ENCODE data around the gene SOS2. TPM values are rescaled to one million over a fixed set of nuclear protein-coding genes. Genes with fewer than 3 reads are reported as not detected.

The SOS2 gene
- total and polyA plus RNA-seq, 2 of the 4 experiments (the other 2 are of a cell fraction): 6.3 to 10.9 TPM

GRCh38 chr14:50093496-50093895 lies 137.9 kb downstream of the SOS2 start:
- ATAC-seq (ENCODE audit: low read depth): no peak
- Histone ChIP-seq H3K9ac (ENCODE audit: low read depth, low read length) (no peak overlapping the region), H3K4me3 (ENCODE audit: insufficient read depth, low read depth, low read length) (no peak overlapping the region), H4K91ac (ENCODE audit: insufficient read depth, low read depth, low read length) (no peak overlapping the region), H2BK15ac (ENCODE audit: low read depth, low read length) (no peak overlapping the region), H3K4me2 (ENCODE audit: low read depth, low read length) (no peak overlapping the region), H2AFZ (replicated peaks; ENCODE audit: low read length, poor library complexity) (no peak overlapping the region), H3K79me1 (ENCODE audit: low read depth in 1 of 2, low read length in 2 of 2) (no peaks in the 10 kb centered on the region), H3K27ac (ENCODE audit: insufficient read depth, low read length) (no peak overlapping the region), H4K20me1 (ENCODE audit: insufficient read depth, low read length) (no peaks in the 10 kb centered on the region), H3K9me1 (ENCODE audit: insufficient read depth, low read length) (no peaks in the 10 kb centered on the region), H2AK9ac (replicated peaks; ENCODE audit: low read depth, low read length, poor library complexity) (no peak overlapping the region), H4K5ac (ENCODE audit: low read depth, low read length) (no peak overlapping the region), H3K9me3 (ENCODE audit: control insufficient read depth, insufficient read depth, low read length) (no peaks in the 10 kb centered on the region), H2BK120ac (ENCODE audit: low read depth, low read length) (no peak overlapping the region), H3K4me1 (ENCODE audit: control insufficient read depth, insufficient read depth, low read length) (no peaks in the 10 kb centered on the region), H2BK5ac (ENCODE audit: low read depth, low read length, poor library complexity, severe bottlenecking) (no peak overlapping the region), H3K18ac (ENCODE audit: low read depth, low read length) (no peak overlapping the region), H3K56ac (ENCODE audit: extremely low read depth, insufficient read depth, low read length) (no peak overlapping the region), H4K8ac (ENCODE audit: low read depth in 2 of 2, low read length in 2 of 2) (no peak overlapping the region), H2BK20ac (ENCODE audit: low read depth, low read length) (no peak overlapping the region), H3K36me3 (ENCODE audit: control insufficient read depth, insufficient read depth, low read length) (peaks cover 1% of the 10 kb centered on the region; the same call in 1 of the 2 replicates), H3K4ac (ENCODE audit: low read depth, low read length) (no peak overlapping the region), H2AK5ac (ENCODE audit: low read depth, low read length) (no peak overlapping the region), H3K27me3 (ENCODE audit: control insufficient read depth, insufficient read depth, low read length) (no peaks in the 10 kb centered on the region), H3K14ac (replicated peaks; ENCODE audit: low read depth, low read length) (no peak overlapping the region), H3K23ac (ENCODE audit: low read depth, low read length) (no peak overlapping the region)
- DNase-seq: no peak
- dilution Hi-C loops (cut with HindIII; ENCODE audit: low sequenced_read_pairs, unreplicated experiment) (no loop called here), in situ Hi-C loops (cut with MboI; ENCODE audit: low sequenced_read_pairs) (loop anchor here (5.0 kb wide), 1 partner anchor 226 kb away; no protein-coding TSS in a partner anchor), intact Hi-C loops (cut with micrococcal nuclease) (no loop called here)
- POLR2A ChIA-PET (ENCODE audit: unreplicated experiment): no interaction called here
- no TSS peak for BruUV-seq (replicated peaks)
- no CpG with 5 or more reads among the region's 2 CpGs for WGBS, 2 experiments (ENCODE audit: extremely low coverage in 2 of 2, insufficient read length in 1 of 2)
- TF ChIP-seq MAFK (IDR thresholded peaks at IDR 0.05; ENCODE audit: low read depth, low read length) (no peak), SMC3 (IDR thresholded peaks at IDR 0.05; ENCODE audit: low read depth, low read length) (no peak), POLR2A (IDR thresholded peaks at IDR 0.05; ENCODE audit: low read depth, low read length) (no peak), FOS (IDR thresholded peaks at IDR 0.05; ENCODE audit: low read depth, low read length) (no peak), CHD1 (IDR thresholded peaks at IDR 0.05; ENCODE audit: low read depth, low read length) (no peak), MAZ (IDR thresholded peaks at IDR 0.05; ENCODE audit: borderline replicate concordance, low read depth, low read length) (no peak), MXI1 (IDR thresholded peaks at IDR 0.05; ENCODE audit: borderline replicate concordance, low read depth, low read length) (no peak), CEBPB (IDR thresholded peaks at IDR 0.05; ENCODE audit: low read depth, low read length) (no peak), CTCF (conservative IDR thresholded peaks at IDR 0.05; ENCODE audit: low read depth, low read length) (no peak), RFX5 (IDR thresholded peaks at IDR 0.05; ENCODE audit: low read depth, low read length) (no peak), RCOR1 (IDR thresholded peaks at IDR 0.05; ENCODE audit: insufficient replicate concordance, low read length) (no peak), BHLHE40 (IDR thresholded peaks at IDR 0.05; ENCODE audit: low read depth, low read length) (no peak), ELK1 (IDR thresholded peaks at IDR 0.05; ENCODE audit: borderline replicate concordance, low read depth, low read length) (no peak), USF2 (IDR thresholded peaks at IDR 0.05; ENCODE audit: low read depth, low read length) (no peak), RAD21 (IDR thresholded peaks at IDR 0.05; ENCODE audit: low read length) (no peak)
- CTCF ChIA-PET: interaction anchor here (0.6 to 1.6 kb wide), 3 partner anchors 17 to 232 kb away, joined by 4 to 5 read pairs (median 4); no protein-coding TSS in a partner anchor
